ENCODE data around the gene NOD2.

DNA sequence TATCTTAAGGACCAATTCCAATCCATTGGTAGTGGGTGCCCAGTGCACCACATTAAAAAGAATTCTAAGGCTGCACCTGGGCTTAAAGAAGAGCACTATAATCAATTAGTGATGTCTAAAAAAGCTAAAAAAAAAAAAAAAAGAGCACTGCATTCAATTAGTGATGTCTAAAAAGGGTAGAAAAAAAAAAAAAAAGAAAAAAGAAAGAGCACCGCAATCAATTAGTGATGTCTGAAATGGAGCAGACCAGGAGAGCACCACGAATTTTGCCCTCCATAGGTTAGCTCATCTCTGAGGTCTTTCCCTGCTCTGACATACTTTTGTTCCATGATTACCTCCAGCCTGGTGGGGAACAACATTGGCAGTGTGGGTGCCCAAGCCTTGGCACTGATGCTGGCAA is 29.6 kb downstream of the NOD2 start:
- TF ChIP-seq POLR2AphosphoS5 (IDR thresholded peaks at IDR 0.05; ENCODE audit: low read depth, low read length) (no peak), SIN3A (IDR thresholded peaks at IDR 0.05; ENCODE audit: borderline replicate concordance, insufficient read depth, low read depth, low read length) (no peak), TCF7L2 (IDR thresholded peaks at IDR 0.05; ENCODE audit: low read depth, low read length) (no peak)
- TF ChIP-seq, protein P1, sequence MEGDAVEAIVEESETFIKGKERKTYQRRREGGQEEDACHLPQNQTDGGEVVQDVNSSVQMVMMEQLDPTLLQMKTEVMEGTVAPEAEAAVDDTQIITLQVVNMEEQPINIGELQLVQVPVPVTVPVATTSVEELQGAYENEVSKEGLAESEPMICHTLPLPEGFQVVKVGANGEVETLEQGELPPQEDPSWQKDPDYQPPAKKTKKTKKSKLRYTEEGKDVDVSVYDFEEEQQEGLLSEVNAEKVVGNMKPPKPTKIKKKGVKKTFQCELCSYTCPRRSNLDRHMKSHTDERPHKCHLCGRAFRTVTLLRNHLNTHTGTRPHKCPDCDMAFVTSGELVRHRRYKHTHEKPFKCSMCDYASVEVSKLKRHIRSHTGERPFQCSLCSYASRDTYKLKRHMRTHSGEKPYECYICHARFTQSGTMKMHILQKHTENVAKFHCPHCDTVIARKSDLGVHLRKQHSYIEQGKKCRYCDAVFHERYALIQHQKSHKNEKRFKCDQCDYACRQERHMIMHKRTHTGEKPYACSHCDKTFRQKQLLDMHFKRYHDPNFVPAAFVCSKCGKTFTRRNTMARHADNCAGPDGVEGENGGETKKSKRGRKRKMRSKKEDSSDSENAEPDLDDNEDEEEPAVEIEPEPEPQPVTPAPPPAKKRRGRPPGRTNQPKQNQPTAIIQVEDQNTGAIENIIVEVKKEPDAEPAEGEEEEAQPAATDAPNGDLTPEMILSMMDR (IDR thresholded peaks at IDR 0.05) = no peak
- TF ChIP-seq, protein P2, sequence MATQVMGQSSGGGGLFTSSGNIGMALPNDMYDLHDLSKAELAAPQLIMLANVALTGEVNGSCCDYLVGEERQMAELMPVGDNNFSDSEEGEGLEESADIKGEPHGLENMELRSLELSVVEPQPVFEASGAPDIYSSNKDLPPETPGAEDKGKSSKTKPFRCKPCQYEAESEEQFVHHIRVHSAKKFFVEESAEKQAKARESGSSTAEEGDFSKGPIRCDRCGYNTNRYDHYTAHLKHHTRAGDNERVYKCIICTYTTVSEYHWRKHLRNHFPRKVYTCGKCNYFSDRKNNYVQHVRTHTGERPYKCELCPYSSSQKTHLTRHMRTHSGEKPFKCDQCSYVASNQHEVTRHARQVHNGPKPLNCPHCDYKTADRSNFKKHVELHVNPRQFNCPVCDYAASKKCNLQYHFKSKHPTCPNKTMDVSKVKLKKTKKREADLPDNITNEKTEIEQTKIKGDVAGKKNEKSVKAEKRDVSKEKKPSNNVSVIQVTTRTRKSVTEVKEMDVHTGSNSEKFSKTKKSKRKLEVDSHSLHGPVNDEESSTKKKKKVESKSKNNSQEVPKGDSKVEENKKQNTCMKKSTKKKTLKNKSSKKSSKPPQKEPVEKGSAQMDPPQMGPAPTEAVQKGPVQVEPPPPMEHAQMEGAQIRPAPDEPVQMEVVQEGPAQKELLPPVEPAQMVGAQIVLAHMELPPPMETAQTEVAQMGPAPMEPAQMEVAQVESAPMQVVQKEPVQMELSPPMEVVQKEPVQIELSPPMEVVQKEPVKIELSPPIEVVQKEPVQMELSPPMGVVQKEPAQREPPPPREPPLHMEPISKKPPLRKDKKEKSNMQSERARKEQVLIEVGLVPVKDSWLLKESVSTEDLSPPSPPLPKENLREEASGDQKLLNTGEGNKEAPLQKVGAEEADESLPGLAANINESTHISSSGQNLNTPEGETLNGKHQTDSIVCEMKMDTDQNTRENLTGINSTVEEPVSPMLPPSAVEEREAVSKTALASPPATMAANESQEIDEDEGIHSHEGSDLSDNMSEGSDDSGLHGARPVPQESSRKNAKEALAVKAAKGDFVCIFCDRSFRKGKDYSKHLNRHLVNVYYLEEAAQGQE (IDR thresholded peaks at IDR 0.05; ENCODE audit: insufficient read depth in 1 of 2, low read depth in 2 of 2, low read length in 1 of 2) = no peak

Measured in Panc1 (cell line).